Spleen (tissue), 7 donors: Measurements from ENCODE around the gene PIGC.

Source experiments
- POLR2A ChIP-seq, 3 donors: fragments of 450-650 bp; IDR thresholded peaks; one replicate each; pipeline ENCODE4 v1.5.1; 2017; ENCODE audit warnings: antibody characterized with exemption in 3 of 3, mild to moderate bottlenecking in 1 of 3
- POLR2AphosphoS5 ChIP-seq, 3 donors: sonication (generic); formaldehyde crosslinking; IDR thresholded peaks; one replicate each; pipeline ENCODE4 v1.5.1; 2017; ENCODE audit warnings: antibody characterized with exemption in 3 of 3
- TF ChIP-seq, protein P1 (sequence below), 11 experiments: fragments of 200-600 bp in 7 of 11; fragments of 450-650 bp in 4 of 11; sonication (generic) in 4 of 11; IDR thresholded peaks in 8 of 11; conservative IDR thresholded peaks in 3 of 11; 1 replicate in 7 of 11; 2 replicates in 4 of 11; pipeline versions ENCODE4 v1.4.0 to v1.8.0; 2016 to 2021; ENCODE audit warnings: antibody characterized with exemption in 11 of 11, inconsistent platforms in 4 of 11, mild to moderate bottlenecking in 1 of 11
- donor health status: DM: no; HTN: no; CAD: no; lungs with moderate emphysema.
- donor health status: DM: no; HTN: no; CAD: no.
- donor health status: DM: no; HTN: no; CAD: no.

DNA sequence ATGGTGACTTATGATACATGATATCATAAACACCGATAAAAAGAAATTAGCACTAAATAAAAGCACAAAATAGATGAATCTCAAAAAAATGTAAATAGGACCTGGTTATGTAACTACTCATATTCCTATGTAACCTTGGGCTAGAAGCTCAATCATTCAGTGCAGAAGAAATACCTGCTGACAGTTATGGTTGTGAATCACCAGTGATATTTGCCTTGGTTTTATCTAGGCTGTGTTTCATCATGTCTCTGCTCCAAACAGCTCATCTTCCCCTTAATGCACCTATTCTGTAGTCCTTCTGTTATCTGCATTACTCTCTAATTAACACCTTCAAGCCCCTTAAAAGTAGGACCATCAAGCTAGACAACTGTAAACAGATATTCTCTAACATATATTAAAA lies 16.3 kb upstream of the PIGC start:
- TF ChIP-seq POLR2AphosphoS5 (IDR thresholded peaks at IDR 0.05) (no peak), POLR2A (IDR thresholded peaks at IDR 0.05) (no peak)
- TF ChIP-seq, protein P1, sequence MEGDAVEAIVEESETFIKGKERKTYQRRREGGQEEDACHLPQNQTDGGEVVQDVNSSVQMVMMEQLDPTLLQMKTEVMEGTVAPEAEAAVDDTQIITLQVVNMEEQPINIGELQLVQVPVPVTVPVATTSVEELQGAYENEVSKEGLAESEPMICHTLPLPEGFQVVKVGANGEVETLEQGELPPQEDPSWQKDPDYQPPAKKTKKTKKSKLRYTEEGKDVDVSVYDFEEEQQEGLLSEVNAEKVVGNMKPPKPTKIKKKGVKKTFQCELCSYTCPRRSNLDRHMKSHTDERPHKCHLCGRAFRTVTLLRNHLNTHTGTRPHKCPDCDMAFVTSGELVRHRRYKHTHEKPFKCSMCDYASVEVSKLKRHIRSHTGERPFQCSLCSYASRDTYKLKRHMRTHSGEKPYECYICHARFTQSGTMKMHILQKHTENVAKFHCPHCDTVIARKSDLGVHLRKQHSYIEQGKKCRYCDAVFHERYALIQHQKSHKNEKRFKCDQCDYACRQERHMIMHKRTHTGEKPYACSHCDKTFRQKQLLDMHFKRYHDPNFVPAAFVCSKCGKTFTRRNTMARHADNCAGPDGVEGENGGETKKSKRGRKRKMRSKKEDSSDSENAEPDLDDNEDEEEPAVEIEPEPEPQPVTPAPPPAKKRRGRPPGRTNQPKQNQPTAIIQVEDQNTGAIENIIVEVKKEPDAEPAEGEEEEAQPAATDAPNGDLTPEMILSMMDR (IDR thresholded peaks at IDR 0.05 in 8 of 11, conservative IDR thresholded peaks at IDR 0.05 in 3 of 11): no peak
